Left lung (tissue), 10 donors: Measurements from ENCODE around the gene RELT. TPM values are rescaled to one million over a fixed set of nuclear protein-coding genes. Genes with fewer than 3 reads are reported as not detected.

Experiments
- ATAC-seq: fragments of 200-7000 bp; cut with Tn5 transposase; one replicate; pipeline ENCODE4 v1.9.1; 2020; ENCODE audit warnings: moderate library complexity
- DNase-seq, 4 donors: peaks; one replicate each; pipeline ENCODE4 v3.0.0-alpha.2; 2013 to 2020
- H3K27ac ChIP-seq, 2 donors: fragments of 200-600 bp; sonication (generic) in 1 of 2; one replicate each; pipeline versions ENCODE4 v1.5.0 to v1.8.0; 2020 to 2021
- H3K27me3 ChIP-seq, 2 donors: fragments of 200-600 bp; sonication (generic) in 1 of 2; one replicate each; pipeline versions ENCODE4 v1.5.0 to v1.8.0; 2020 to 2021
- H3K36me3 ChIP-seq, 2 donors: fragments of 200-600 bp; sonication (generic) in 1 of 2; one replicate each; pipeline versions ENCODE4 v1.5.0 to v1.8.0; 2020 to 2021
- H3K4me1 ChIP-seq, 2 donors: fragments of 200-600 bp; one replicate each; pipeline ENCODE4 v1.8.0; 2021
- H3K4me3 ChIP-seq, 2 donors: fragments of 200-600 bp; sonication (generic) in 1 of 2; one replicate each; pipeline versions ENCODE4 v1.5.0 to v1.8.0; 2020 to 2021; ENCODE audit warnings: mild to moderate bottlenecking in 1 of 2
- H3K9me3 ChIP-seq, 2 donors: fragments of 200-600 bp; sonication (generic) in 1 of 2; one replicate each; pipeline versions ENCODE4 v1.5.0 to v1.8.0; 2020 to 2021
- intact Hi-C, 2 donors: fragments of 100-400 bp; cut with DNase I; formaldehyde crosslinking; loops; one replicate each; pipeline versions ENCODE4 v1.11.2 to v1.14.2; 2022
- polyA plus RNA-seq, 6 donors: library from polyadenylated mRNA; unstranded; fragments of 120-200 nt; gene quantifications; one replicate each; pipeline ENCODE4 v1.2.1, GENCODE V29; 2013; ENCODE audit not compliant: insufficient read length in 6 of 6
- total RNA-seq, 2 donors: library from RNA; stranded (reverse); fragmentation: NEBNext Ultra II Directional; extraction: Animal tissue kit (Norgen Biotek cat#: 25700); gene quantifications; one replicate each; pipeline ENCODE4 v1.2.1, GENCODE V29; 2021
- TF ChIP-seq, protein P1 (sequence below), 2 donors: fragments of 200-600 bp; sonication (generic) in 1 of 2; IDR thresholded peaks; one replicate each; pipeline versions ENCODE4 v1.5.0 to v1.8.0; 2021; ENCODE audit warnings: antibody characterized with exemption in 2 of 2
- donor health status: DM: no; HTN: yes; CAD: no.
- donor health status: DM: no; HTN: no; CAD: no.

RELT gene
- total and polyA plus RNA-seq, 8 donors: 2.7 to 30.7 (median 4.0) TPM

DNA sequence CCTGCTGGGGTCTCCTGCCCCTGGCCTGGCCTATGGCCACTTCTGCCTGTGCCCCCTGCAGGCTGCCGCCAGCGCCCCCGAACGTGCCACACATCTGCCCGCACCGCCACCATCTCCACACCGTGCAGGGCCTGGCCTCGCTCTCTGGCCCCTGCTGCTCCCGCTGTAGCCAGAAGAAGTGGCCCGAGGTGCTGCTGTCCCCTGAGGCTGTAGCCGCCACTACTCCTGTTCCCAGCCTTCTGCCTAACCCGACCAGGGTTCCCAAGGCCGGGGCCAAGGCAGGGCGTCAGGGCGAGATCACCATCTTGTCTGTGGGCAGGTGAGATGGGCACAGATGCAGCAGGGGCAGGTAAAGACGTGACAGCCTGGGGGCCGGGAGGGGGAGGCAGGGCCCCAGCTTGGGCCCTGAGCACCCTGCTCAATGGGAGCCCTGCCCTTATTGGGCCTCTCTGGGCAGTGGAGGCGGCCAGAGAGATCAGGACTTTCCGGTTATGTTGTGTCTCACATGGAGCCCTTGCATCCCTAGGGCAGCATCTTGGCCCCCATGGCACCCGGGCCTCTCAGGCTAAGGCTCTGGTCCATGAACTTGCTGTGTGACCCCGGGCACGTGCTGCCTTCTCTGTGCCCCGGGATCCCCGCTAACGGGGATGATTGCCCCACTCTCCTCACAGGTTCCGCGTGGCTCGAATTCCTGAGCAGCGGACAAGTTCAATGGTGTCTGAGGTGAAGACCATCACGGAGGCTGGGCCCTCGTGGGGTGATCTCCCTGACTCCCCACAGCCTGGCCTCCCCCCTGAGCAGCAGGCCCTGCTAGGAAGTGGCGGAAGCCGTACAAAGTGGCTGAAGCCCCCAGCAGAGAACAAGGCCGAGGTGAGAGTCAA is 18.5 kb downstream of the RELT start:
- DNase-seq (peak in 1 of 4 donors; percentile 64), ATAC-seq (no peak)
- Histone ChIP-seq H3K4me3 (no peak overlapping the region), H3K9me3 (no peaks in the 10 kb centered on the region), H3K36me3 (peaks cover 0 to 91% of the 10 kb centered on the region in 2 donors), H3K27me3 (no peaks in the 10 kb centered on the region), H3K4me1 (peaks cover 0 to 25% of the 10 kb centered on the region in 2 donors), H3K27ac (no peak overlapping the region)
- TF ChIP-seq, protein P1, sequence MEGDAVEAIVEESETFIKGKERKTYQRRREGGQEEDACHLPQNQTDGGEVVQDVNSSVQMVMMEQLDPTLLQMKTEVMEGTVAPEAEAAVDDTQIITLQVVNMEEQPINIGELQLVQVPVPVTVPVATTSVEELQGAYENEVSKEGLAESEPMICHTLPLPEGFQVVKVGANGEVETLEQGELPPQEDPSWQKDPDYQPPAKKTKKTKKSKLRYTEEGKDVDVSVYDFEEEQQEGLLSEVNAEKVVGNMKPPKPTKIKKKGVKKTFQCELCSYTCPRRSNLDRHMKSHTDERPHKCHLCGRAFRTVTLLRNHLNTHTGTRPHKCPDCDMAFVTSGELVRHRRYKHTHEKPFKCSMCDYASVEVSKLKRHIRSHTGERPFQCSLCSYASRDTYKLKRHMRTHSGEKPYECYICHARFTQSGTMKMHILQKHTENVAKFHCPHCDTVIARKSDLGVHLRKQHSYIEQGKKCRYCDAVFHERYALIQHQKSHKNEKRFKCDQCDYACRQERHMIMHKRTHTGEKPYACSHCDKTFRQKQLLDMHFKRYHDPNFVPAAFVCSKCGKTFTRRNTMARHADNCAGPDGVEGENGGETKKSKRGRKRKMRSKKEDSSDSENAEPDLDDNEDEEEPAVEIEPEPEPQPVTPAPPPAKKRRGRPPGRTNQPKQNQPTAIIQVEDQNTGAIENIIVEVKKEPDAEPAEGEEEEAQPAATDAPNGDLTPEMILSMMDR (IDR thresholded peaks at IDR 0.05): no peak
- intact Hi-C loops: loop anchor here in 1 of 2 donors (5.0 to 10.0 kb wide), 2 partner anchors 42 to 260 kb away; no protein-coding TSS in a partner anchor

DNA sequence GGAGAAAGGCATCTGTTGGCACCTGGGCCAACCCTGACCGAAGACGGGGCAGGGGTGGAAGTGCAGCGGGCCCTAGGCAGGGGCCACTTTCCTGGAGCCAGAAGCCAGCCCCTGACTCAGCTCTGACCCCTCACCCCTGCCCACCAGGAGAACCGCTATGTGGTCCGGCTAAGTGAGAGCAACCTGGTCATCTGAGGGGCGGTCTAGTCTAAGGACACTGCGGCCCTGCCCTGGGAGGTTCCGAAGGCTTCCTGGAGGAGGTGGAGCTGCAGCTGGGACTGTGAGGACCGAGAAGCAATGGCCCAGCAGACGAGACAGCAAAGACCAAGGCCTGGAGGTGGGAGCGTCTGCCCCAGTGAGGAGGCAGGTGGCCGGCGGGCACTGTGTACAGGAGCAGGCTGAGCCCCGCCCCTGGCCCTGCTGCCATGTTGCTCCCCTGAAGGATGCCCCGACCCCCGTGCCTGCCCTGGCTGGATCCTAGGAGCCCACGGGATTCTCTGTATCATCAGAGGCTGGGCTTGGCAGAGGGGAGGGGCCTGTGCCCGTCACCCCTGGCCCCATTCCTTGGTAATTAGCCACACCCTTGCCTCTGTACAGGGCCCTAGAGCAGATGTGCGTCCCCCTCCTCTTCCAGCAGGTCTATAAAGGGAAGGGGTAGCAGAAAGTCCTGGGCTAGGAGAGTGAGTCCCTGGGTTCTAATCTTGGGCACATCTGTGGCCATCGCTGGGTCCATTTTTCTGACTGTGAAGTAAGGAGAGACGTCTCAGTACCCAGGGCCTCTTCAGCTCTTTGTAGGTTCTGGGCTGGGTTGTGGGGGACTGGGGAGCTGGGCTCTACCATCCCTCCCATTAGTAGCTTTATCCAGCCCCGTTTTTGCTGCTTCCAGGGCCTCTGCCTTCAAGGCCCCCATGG is 19.4 kb downstream of the RELT start:
- Histone ChIP-seq H3K36me3 (peaks cover 0 to 88% of the 10 kb centered on the region in 2 donors), H3K27ac (no peak overlapping the region), H3K27me3 (no peaks in the 10 kb centered on the region), H3K4me3 (no peak overlapping the region), H3K4me1 (peaks cover 0 to 22% of the 10 kb centered on the region in 2 donors), H3K9me3 (no peaks in the 10 kb centered on the region)
- ATAC-seq: no peak
- no peak for DNase-seq
- TF ChIP-seq, protein P1 (IDR thresholded peaks at IDR 0.05): no peak
- intact Hi-C loops: loop anchor here in 1 of 2 donors (10.0 kb wide), 1 partner anchor 259 kb away; no protein-coding TSS in a partner anchor

DNA sequence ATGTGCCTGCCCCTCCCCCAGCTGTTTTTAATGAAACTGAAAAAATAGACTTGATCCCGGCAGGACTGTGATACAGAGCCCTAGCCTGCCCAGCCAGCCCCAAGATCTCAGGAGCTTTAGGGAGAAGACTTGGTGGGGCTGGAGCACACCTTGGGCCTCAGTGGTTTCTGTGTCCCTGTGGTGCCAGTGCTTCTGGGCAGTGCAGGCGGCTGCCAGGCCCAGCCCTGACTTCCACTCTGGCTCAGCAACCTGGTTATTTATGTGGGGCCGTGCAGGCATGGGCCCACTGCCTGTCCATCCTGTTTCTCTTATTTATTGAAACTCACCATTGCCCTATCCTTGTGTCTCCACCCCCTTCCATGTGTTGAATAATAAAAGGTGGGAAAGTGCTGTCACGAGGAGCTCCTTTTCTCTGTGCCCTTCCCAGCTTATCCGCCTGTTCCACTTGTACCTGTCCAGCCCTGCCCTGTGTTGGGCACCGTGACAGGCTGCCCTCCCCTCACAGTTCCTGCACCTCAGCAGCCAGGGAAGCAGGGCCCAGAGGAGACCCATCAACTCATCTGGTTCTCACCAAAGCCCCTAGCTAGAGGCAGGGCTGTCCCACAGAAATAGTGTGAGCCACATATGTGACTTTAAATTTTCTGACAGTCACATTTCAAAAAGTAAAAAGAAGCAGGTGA is 20.2 kb downstream of the RELT start:
- TF ChIP-seq, protein P1 (IDR thresholded peaks at IDR 0.05): no peak
- Histone ChIP-seq H3K27ac (no peak overlapping the region), H3K9me3 (no peaks in the 10 kb centered on the region), H3K4me3 (no peak overlapping the region), H3K36me3 (peaks cover 0 to 84% of the 10 kb centered on the region in 2 donors), H3K27me3 (no peaks in the 10 kb centered on the region), H3K4me1 (peaks cover 0 to 22% of the 10 kb centered on the region in 2 donors)
- intact Hi-C loops: loop anchor here in 1 of 2 donors (10.0 kb wide), 1 partner anchor 258 kb away; no protein-coding TSS in a partner anchor
- peak; percentile 56 for ATAC-seq
- DNase-seq: no peak

DNA sequence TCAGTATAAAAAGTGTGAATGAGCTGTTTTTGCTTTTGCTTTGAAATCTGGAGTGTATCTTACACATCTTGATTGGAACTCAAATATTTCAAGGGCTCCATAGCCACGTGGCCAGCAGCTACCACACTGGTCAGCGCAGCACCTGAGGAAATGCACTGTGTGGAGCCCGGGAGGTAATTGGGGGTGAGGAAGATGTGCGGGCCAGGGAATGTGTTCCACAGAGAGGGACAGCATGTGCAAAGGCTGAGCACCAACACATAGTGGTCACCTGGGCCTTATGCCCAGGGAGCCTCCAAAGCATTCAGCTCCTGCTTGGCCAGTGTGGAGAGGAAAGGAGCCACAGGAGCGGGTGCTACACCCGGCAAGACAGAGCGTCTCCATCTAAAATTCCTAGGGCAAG is 20.8 kb downstream of the RELT start:
- ATAC-seq: peak; percentile 63
- intact Hi-C loops: loop anchor here in 1 of 2 donors (10.0 kb wide), 1 partner anchor 258 kb away; no protein-coding TSS in a partner anchor

More for the DNA sequence above, 20.8 kb downstream of the RELT start:
- no peak overlapping the region for H3K27ac ChIP-seq
- TF ChIP-seq, protein P1 (IDR thresholded peaks at IDR 0.05): no peak
- H3K36me3 ChIP-seq: peaks cover 0 to 83% of the 10 kb centered on the region in 2 donors
- no peak overlapping the region for H3K4me3 ChIP-seq
- peaks cover 0 to 19% of the 10 kb centered on the region in 2 donors for H3K4me1 ChIP-seq
- H3K9me3 ChIP-seq: no peaks in the 10 kb centered on the region
- DNase-seq: no peak
- H3K27me3 ChIP-seq: no peaks in the 10 kb centered on the region
